ENCODE results near the gene EEF1A2.

The EEF1A2 gene

GRCh38 chr20:63473555-63474449 is 25.1 kb downstream of the EEF1A2 start:
- no peak for TF ChIP-seq SIN3A (IDR thresholded peaks at IDR 0.05; ENCODE audit: borderline replicate concordance, insufficient read depth, low read length)
- no peak for TF ChIP-seq REST (IDR thresholded peaks at IDR 0.05; ENCODE audit: insufficient read depth in 1 of 2, low read depth in 2 of 2, low read length in 2 of 2)
- no peak for TF ChIP-seq TAF1 (IDR thresholded peaks at IDR 0.05; ENCODE audit: borderline replicate concordance, insufficient read depth, low read length)
- no peak for TF ChIP-seq FOXP2 (optimal IDR thresholded peaks at IDR 0.05; ENCODE audit: borderline replicate concordance, extremely low read depth, extremely low read length, insufficient read depth)
- TF ChIP-seq POLR2AphosphoS5 (IDR thresholded peaks at IDR 0.05; ENCODE audit: low read depth, low read length) = no peak

GRCh38 chr20:63472862-63473390 is 26.0 kb downstream of the EEF1A2 start:
- no peak for TF ChIP-seq REST (IDR thresholded peaks at IDR 0.05; ENCODE audit: insufficient read depth in 1 of 2, low read depth in 2 of 2, low read length in 2 of 2)
- TF ChIP-seq TAF1 (IDR thresholded peaks at IDR 0.05; ENCODE audit: borderline replicate concordance, insufficient read depth, low read length) = no peak
- TF ChIP-seq SIN3A (IDR thresholded peaks at IDR 0.05; ENCODE audit: borderline replicate concordance, insufficient read depth, low read length) = no peak
- TF ChIP-seq POLR2AphosphoS5 (IDR thresholded peaks at IDR 0.05; ENCODE audit: low read depth, low read length) = no peak
- TF ChIP-seq FOXP2 (optimal IDR thresholded peaks at IDR 0.05; ENCODE audit: borderline replicate concordance, extremely low read depth, extremely low read length, insufficient read depth) = no peak

DNA sequence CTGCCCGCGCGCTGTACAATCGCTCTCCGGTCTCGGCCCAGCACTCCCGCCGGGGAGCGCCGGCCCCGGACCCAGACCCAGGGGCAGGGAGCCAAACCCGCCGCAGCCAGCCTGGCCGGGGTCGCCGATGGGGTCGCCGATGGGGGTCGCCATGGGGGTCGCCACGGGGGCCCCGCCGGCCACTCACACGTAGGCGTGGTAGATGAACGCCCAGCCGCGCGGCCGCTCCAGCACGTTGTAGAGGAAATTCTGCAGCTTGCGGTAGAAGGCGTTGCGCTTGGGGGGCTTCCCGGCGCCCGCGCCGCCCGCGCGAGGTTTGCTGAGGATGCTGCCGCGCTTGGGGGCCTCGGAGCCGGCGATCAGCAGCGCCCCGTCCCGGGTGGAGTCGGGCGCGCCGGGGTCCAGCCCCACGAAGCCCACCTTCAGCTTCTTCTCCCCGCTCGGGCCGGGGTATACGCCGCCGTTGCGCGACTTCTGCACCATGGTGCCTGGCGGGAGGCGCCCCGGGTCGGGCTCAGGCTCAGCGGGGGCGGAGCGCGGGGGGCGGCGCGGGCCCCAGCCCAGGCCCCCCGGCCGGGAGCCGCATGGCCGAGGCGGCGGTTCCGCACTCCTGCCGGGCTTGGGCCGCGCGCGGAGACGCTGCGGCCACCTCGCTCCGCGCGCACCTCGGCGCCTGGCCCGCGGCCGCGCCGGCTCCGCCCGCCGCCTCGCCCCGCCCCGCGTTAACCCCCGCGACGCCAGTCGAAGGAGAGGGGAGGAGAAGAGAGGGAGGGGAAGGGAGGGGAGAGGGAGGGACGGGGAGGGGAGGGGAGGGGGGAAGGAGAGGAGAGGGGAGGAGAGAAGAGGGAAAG is 26.7 kb downstream of the EEF1A2 start, which contains the start of gene KCNQ2:
Gene KCNQ2, minus strand, starts transcription at position 675 of the 851 bp plus-strand sequence. Its CDS starts 192 bp downstream, at position 483.
- TF ChIP-seq REST (IDR thresholded peaks at IDR 0.05; ENCODE audit: insufficient read depth in 1 of 2, low read depth in 2 of 2, low read length in 2 of 2) (no peak), POLR2AphosphoS5 (IDR thresholded peaks at IDR 0.05; ENCODE audit: low read depth, low read length) (no peak), TAF1 (IDR thresholded peaks at IDR 0.05; ENCODE audit: borderline replicate concordance, insufficient read depth, low read length) (no peak), FOXP2 (optimal IDR thresholded peaks at IDR 0.05; ENCODE audit: borderline replicate concordance, extremely low read depth, extremely low read length, insufficient read depth) (no peak)

DNA sequence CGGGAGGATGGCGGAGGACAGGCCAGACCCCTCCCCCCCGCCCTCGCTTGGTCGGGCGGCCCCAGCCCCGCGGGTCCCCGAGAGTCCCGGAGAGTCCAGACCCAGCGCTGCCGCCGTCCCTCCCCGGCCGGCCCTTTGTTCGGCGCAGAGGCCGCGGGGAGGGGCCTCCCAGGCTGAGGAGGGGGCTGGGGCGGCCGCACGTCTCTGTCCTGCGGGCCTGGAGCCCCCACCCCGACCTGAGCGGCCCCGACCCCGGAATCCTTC is 27.2 kb downstream of the EEF1A2 start:
- no peak for TF ChIP-seq TAF1 (IDR thresholded peaks at IDR 0.05; ENCODE audit: borderline replicate concordance, insufficient read depth, low read length)
- no peak for TF ChIP-seq REST (IDR thresholded peaks at IDR 0.05; ENCODE audit: insufficient read depth in 1 of 2, low read depth in 2 of 2, low read length in 2 of 2)
- TF ChIP-seq POLR2AphosphoS5 (IDR thresholded peaks at IDR 0.05; ENCODE audit: low read depth, low read length) = no peak
- no peak for TF ChIP-seq SIN3A (IDR thresholded peaks at IDR 0.05; ENCODE audit: borderline replicate concordance, insufficient read depth, low read length)
- TF ChIP-seq FOXP2 (optimal IDR thresholded peaks at IDR 0.05; ENCODE audit: borderline replicate concordance, extremely low read depth, extremely low read length, insufficient read depth) = no peak
